Neuronal stem cell (in vitro differentiated cells): ENCODE results near the gene CLCA1.

Source experiments
- DNase-seq: peaks from one replicate; pipeline ENCODE4 v3.0.0-alpha.2; 2013; ENCODE audit warnings: low spot score
- H2AFZ ChIP-seq: one replicate; pipeline ENCODE4 v1.6.1; 2013; ENCODE audit warnings: mild to moderate bottlenecking, low read length, inconsistent platforms
- H2AK5ac ChIP-seq: 2 replicates; pipeline ENCODE4 v1.6.1; 2013; ENCODE audit warnings: low read depth, mild to moderate bottlenecking, inconsistent platforms, low read length, moderate library complexity, mixed read lengths
- H2BK120ac ChIP-seq: 2 replicates; pipeline ENCODE4 v1.6.1; 2013; ENCODE audit warnings: low read depth, mild to moderate bottlenecking, inconsistent platforms, low read length, moderate library complexity, mixed read lengths
- H2BK12ac ChIP-seq: one replicate; pipeline ENCODE4 v1.6.1; 2013; ENCODE audit warnings: low read length, inconsistent platforms
- H2BK15ac ChIP-seq: 2 replicates; pipeline ENCODE4 v1.6.1; 2013; ENCODE audit warnings: mild to moderate bottlenecking, low read length, inconsistent platforms, mixed read lengths
- H2BK5ac ChIP-seq: one replicate; pipeline ENCODE4 v1.6.1; 2013; ENCODE audit warnings: inconsistent platforms, mild to moderate bottlenecking, low read length, moderate library complexity
- H3K14ac ChIP-seq: one replicate; pipeline ENCODE4 v1.6.1; 2013; ENCODE audit warnings: low read length, inconsistent platforms
- H3K18ac ChIP-seq: 2 replicates; pipeline ENCODE4 v1.6.1; 2013; ENCODE audit warnings: low read length, inconsistent platforms
- H3K23ac ChIP-seq: 2 replicates; pipeline ENCODE4 v1.6.1; 2013; ENCODE audit warnings: low read depth, mild to moderate bottlenecking, mixed read lengths, low read length, inconsistent platforms; ENCODE audit not compliant: poor library complexity
- H3K27ac ChIP-seq: replicated peaks from 3 replicates; pipeline ENCODE4 v1.5.1; 2013; ENCODE audit warnings: low read length, inconsistent platforms
- H3K27me3 ChIP-seq, 3 experiments: 2 replicates each; pipeline ENCODE4 v1.6.1; 2013; ENCODE audit warnings: low read length in 3 of 3, mild to moderate bottlenecking in 2 of 3, inconsistent platforms in 1 of 3, low read depth in 1 of 3, mixed read lengths in 1 of 3, moderate library complexity in 1 of 3; ENCODE audit not compliant: control insufficient read depth in 3 of 3, insufficient read depth in 3 of 3
- H3K36me3 ChIP-seq, 2 donors: replicated peaks in 1 of 2; 2 replicates each; pipeline ENCODE4 v1.6.1; 2013; ENCODE audit warnings: low read length in 2 of 2; ENCODE audit not compliant: control insufficient read depth in 2 of 2, insufficient read depth in 2 of 2
- H3K4ac ChIP-seq: 2 replicates; pipeline ENCODE4 v1.6.1; 2013; ENCODE audit warnings: inconsistent platforms, mild to moderate bottlenecking, low read length, moderate library complexity
- H3K4me1 ChIP-seq, 2 donors: 1 replicate in 1 of 2; 2 replicates in 1 of 2; pipeline ENCODE4 v1.6.1; 2013; ENCODE audit warnings: low read length in 2 of 2, low read depth in 1 of 2; ENCODE audit not compliant: control insufficient read depth in 2 of 2, insufficient read depth in 1 of 2
- H3K4me2 ChIP-seq: one replicate; pipeline ENCODE4 v1.6.1; 2013; ENCODE audit warnings: mild to moderate bottlenecking, low read length, inconsistent platforms; ENCODE audit not compliant: insufficient read depth, poor library complexity, severe bottlenecking
- H3K4me3 ChIP-seq, 2 donors: 2 replicates each; pipeline ENCODE4 v1.5.1; 2013; ENCODE audit warnings: low read length in 2 of 2, mild to moderate bottlenecking in 2 of 2, inconsistent platforms in 1 of 2, moderate library complexity in 1 of 2
- H3K79me1 ChIP-seq: one replicate; pipeline ENCODE4 v1.6.1; 2013; ENCODE audit warnings: low read depth, mild to moderate bottlenecking, inconsistent platforms, low read length, moderate library complexity
- H3K9ac ChIP-seq: one replicate; pipeline ENCODE4 v1.6.1; 2013; ENCODE audit warnings: mild to moderate bottlenecking, low read depth, low read length, inconsistent platforms; ENCODE audit not compliant: poor library complexity
- H3K9me3 ChIP-seq, 2 donors: replicated peaks in 1 of 2; 2 replicates each; pipeline versions ENCODE3 to v1.6.1; 2013; ENCODE audit warnings: low read length in 2 of 2, mild to moderate bottlenecking in 2 of 2, inconsistent platforms in 1 of 2, low read depth in 1 of 2, mixed read lengths in 1 of 2, moderate library complexity in 1 of 2; ENCODE audit not compliant: control insufficient read depth in 2 of 2, insufficient read depth in 1 of 2
- H4K8ac ChIP-seq: one replicate; pipeline ENCODE4 v1.6.1; 2013; ENCODE audit warnings: low read depth, mild to moderate bottlenecking, inconsistent platforms, low read length, moderate library complexity
- H4K91ac ChIP-seq: one replicate; pipeline ENCODE4 v1.6.1; 2013; ENCODE audit warnings: low read length, low read depth, mild to moderate bottlenecking, inconsistent platforms; ENCODE audit not compliant: poor library complexity
- WGBS, 2 donors: extraction: QIAGEN DNeasy Blood & Tissue Kit; methylation state at CpG; one replicate each; pipeline ENCODE4 v1.1.7; 2013; ENCODE audit warnings: missing lambda C conversion rate in 2 of 2, mixed read lengths in 1 of 2; ENCODE audit not compliant: insufficient read length in 2 of 2, insufficient replicate concordance in 1 of 2; ENCODE audit errors: extremely low coverage in 2 of 2; 5-methylcytosine and 5-hydroxymethylcytosine counted together

Gene CLCA1

GRCh38 chr1:86441997-86442396, 26.7 kb upstream of the CLCA1 start:
- Histone ChIP-seq H4K91ac (no peak overlapping the region), H3K36me3 (no peaks in the 10 kb centered on the region), H4K8ac (no peak overlapping the region), H3K9me3 (no peaks in the 10 kb centered on the region), H3K4me2 (no peak overlapping the region), H3K4me3 (no peak overlapping the region), H2AK5ac (no peak overlapping the region), H3K79me1 (no peaks in the 10 kb centered on the region), H3K4me1 (no peaks in the 10 kb centered on the region), H2AFZ (no peak overlapping the region), H3K27ac (no peak overlapping the region), H3K14ac (no peak overlapping the region), H3K18ac (no peak overlapping the region), H3K4ac (no peak overlapping the region), H2BK12ac (no peak overlapping the region), H2BK120ac (no peak overlapping the region), H2BK5ac (no peak overlapping the region), H3K27me3 (no peaks in the 10 kb centered on the region), H2BK15ac (no peak overlapping the region), H3K23ac (no peak overlapping the region), H3K9ac (no peak overlapping the region)
- DNase-seq: no peak
- no CpG with 5 or more reads among the region's 1 CpG for WGBS, 2 donors

GRCh38 chr1:86445919-86446318, 22.8 kb upstream of the CLCA1 start:
- Histone ChIP-seq H2BK120ac (no peak overlapping the region), H3K4ac (no peak overlapping the region), H2AK5ac (no peak overlapping the region), H3K4me1 (no peaks in the 10 kb centered on the region), H2AFZ (no peak overlapping the region), H2BK12ac (no peak overlapping the region), H3K9me3 (no peaks in the 10 kb centered on the region), H3K18ac (no peak overlapping the region), H2BK5ac (no peak overlapping the region), H3K9ac (no peak overlapping the region), H2BK15ac (no peak overlapping the region), H4K8ac (no peak overlapping the region), H3K27me3 (no peaks in the 10 kb centered on the region), H3K4me2 (no peak overlapping the region), H3K79me1 (no peaks in the 10 kb centered on the region), H3K36me3 (no peaks in the 10 kb centered on the region), H3K23ac (no peak overlapping the region), H4K91ac (no peak overlapping the region), H3K4me3 (no peak overlapping the region), H3K14ac (no peak overlapping the region), H3K27ac (no peak overlapping the region)
- DNase-seq: no peak
- WGBS, 2 donors: no CpG with 5 or more reads among the region's 1 CpG

- no peak for DNase-seq
- Histone ChIP-seq H4K8ac (no peak overlapping the region), H2BK5ac (no peak overlapping the region), H3K18ac (no peak overlapping the region), H3K4me3 (no peak overlapping the region), H2AK5ac (no peak overlapping the region), H3K4ac (no peak overlapping the region), H3K14ac (no peak overlapping the region), H3K36me3 (no peaks in the 10 kb centered on the region), H2AFZ (no peak overlapping the region), H3K9me3 (no peaks in the 10 kb centered on the region), H4K91ac (no peak overlapping the region), H3K23ac (no peak overlapping the region), H3K4me1 (no peaks in the 10 kb centered on the region), H2BK120ac (no peak overlapping the region), H2BK12ac (no peak overlapping the region), H2BK15ac (no peak overlapping the region), H3K4me2 (no peak overlapping the region), H3K27me3 (no peaks in the 10 kb centered on the region), H3K9ac (no peak overlapping the region), H3K27ac (no peak overlapping the region), H3K79me1 (no peaks in the 10 kb centered on the region)
- no CpG with 5 or more reads among the region's 4 CpGs for WGBS, 2 donors
These were observed 21.4 kb upstream of the CLCA1 start for GRCh38 chr1:86447198-86447790.

GRCh38 chr1:86448670-86449069, 20.1 kb upstream of the CLCA1 start:
- Histone ChIP-seq H2BK12ac (no peak overlapping the region), H3K9ac (no peak overlapping the region), H3K36me3 (no peaks in the 10 kb centered on the region), H3K18ac (no peak overlapping the region), H3K4me3 (no peak overlapping the region), H3K27me3 (no peaks in the 10 kb centered on the region), H3K4me2 (no peak overlapping the region), H3K14ac (no peak overlapping the region), H3K9me3 (no peaks in the 10 kb centered on the region), H2BK5ac (no peak overlapping the region), H2BK15ac (no peak overlapping the region), H2BK120ac (no peak overlapping the region), H3K4ac (no peak overlapping the region), H4K91ac (no peak overlapping the region), H2AK5ac (no peak overlapping the region), H3K4me1 (no peaks in the 10 kb centered on the region), H4K8ac (no peak overlapping the region), H3K23ac (no peak overlapping the region), H2AFZ (no peak overlapping the region), H3K79me1 (no peaks in the 10 kb centered on the region), H3K27ac (no peak overlapping the region)
- no CpG with 5 or more reads among the region's 1 CpG for WGBS, 2 donors
- no peak for DNase-seq
